H1 (cell line): ENCODE results near the gene NRXN3. TPM values are rescaled to one million over a fixed set of nuclear protein-coding genes. Genes with fewer than 3 reads are reported as not detected.

Experiments
- CHD7 ChIP-seq: fragments of 300-600 bp; sonication (generic); IDR thresholded peaks from 2 replicates; pipeline ENCODE4 v1.7.1; 2012; ENCODE audit warnings: low read length, moderate library complexity, mild to moderate bottlenecking, inconsistent platforms; ENCODE audit not compliant: insufficient replicate concordance
- JUND ChIP-seq: IDR thresholded peaks from 2 replicates; pipeline ENCODE4 v1.6.1; 2011; ENCODE audit warnings: mild to moderate bottlenecking, improper control_type of control experiment, low read length
- KDM5A ChIP-seq: fragments of 200-600 bp; IDR thresholded peaks from 2 replicates; pipeline ENCODE4 v1.7.1; 2012; ENCODE audit warnings: mild to moderate bottlenecking, low read length, inconsistent platforms, mixed read lengths
- RAD21 ChIP-seq, 2 experiments: IDR thresholded peaks in 1 of 2; conservative IDR thresholded peaks in 1 of 2; 2 replicates each; pipeline ENCODE4 v1.6.1; 2011; ENCODE audit warnings: low read depth in 2 of 2, low read length in 2 of 2, improper control_type of control experiment in 1 of 2, inconsistent platforms in 1 of 2, mild to moderate bottlenecking in 1 of 2, moderate library complexity in 1 of 2
- RNF2 ChIP-seq: fragments of 200-900, 300-1000 bp; sonication (generic); IDR thresholded peaks from 2 replicates; pipeline ENCODE4 v1.7.1; 2016; ENCODE audit warnings: borderline replicate concordance, low read depth, mild to moderate bottlenecking, antibody characterized with exemption, low read length; ENCODE audit not compliant: poor library complexity, severe bottlenecking; ENCODE audit errors: missing control alignments
- SIX5 ChIP-seq: IDR thresholded peaks from 2 replicates; pipeline ENCODE4 v1.6.1; 2011; ENCODE audit warnings: mild to moderate bottlenecking, low read depth, low read length
- SP2 ChIP-seq: IDR thresholded peaks from 2 replicates; pipeline ENCODE4 v1.6.1; 2012; ENCODE audit warnings: mild to moderate bottlenecking, low read length, inconsistent platforms
- TAF1 ChIP-seq: IDR thresholded peaks from 2 replicates; pipeline ENCODE4 v1.6.1; 2011; ENCODE audit warnings: mild to moderate bottlenecking, low read depth, low read length
- polyA plus RNA-seq, 7 experiments: library from polyadenylated mRNA; depleted of rRNA in 3 of 7; stranded (reverse) in 5 of 7; unstranded in 2 of 7; fragments of >200 nt in 5 of 7; fragments of 200-250 nt in 2 of 7; gene quantifications; 1 replicate in 5 of 7; 2 replicates in 1 of 7; 4 replicates in 1 of 7; pipeline versions ENCODE4 v1.2.1 to v1.2.3, GENCODE V29; 2011 to 2013; ENCODE audit warnings: missing spikeins in 2 of 7, mixed read lengths in 2 of 7
- total RNA-seq: library from RNA; stranded (reverse); fragmentation: NEBNext Ultra II Directional; extraction: Animal tissue kit (Norgen Biotek cat#: 25700); gene quantifications from 2 replicates; pipeline ENCODE4 v1.2.1, GENCODE V29; 2021

The NRXN3 gene
- total and polyA plus RNA-seq, 2 of the 8 experiments (the other 6 are each of a cell fraction or from before 2014, with no cell fraction given) = 2.6 to 4.1 TPM

DNA sequence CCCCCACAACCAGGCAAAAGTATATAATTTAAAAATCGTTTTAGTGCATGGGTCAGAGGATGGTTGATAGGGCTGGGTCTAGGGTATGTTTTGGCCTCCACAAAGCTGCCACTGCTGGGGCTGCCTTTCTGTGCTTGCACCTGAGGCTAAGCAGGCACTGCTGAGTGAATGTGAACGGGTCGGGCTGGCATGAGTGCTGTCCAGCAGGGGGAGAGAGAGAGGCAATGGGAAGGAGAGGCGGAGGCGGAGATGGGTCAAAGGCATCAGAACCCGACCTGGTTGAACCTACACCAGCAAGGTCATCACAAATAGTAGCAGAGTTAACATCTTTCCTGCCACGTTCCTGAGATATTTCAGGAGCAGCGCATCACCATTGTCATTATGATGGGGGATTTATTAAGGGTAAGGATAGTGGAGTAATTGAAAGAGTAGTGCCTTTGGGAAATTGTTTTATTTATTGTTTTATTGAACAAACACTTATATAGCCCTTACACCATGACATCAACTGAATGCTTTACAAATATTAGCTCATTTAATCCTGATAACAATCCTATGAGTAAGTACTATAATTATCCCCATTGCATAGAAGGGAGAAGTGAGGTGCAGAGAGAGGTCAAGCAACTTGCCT lies 5.8 kb upstream of the NRXN3 start (continued):
- TF ChIP-seq CHD7 (no peak), RNF2 (no peak), TAF1 (no peak), RAD21 (IDR thresholded peaks at IDR 0.05 in 1 of 2, conservative IDR thresholded peaks at IDR 0.05 in 1 of 2; ENCODE audit: low read depth in 2 of 2, low read length in 2 of 2) (peak; percentile 82 to 89), JUND (0 out of 2 replicates have a peak, but pooled peaks have one; percentile 28), SIX5 (no peak), SP2 (no peak), KDM5A (no peak)
